GM19193 (cell line): ENCODE measurements around the gene SRP68.

Experiments used
- POLR2A ChIP-seq: IDR thresholded peaks from 4 replicates; pipeline ENCODE4 v1.6.1; 2011; ENCODE audit not compliant: insufficient read depth, insufficient read length; ENCODE audit errors: extremely low read depth

The SRP68 gene

DNA sequence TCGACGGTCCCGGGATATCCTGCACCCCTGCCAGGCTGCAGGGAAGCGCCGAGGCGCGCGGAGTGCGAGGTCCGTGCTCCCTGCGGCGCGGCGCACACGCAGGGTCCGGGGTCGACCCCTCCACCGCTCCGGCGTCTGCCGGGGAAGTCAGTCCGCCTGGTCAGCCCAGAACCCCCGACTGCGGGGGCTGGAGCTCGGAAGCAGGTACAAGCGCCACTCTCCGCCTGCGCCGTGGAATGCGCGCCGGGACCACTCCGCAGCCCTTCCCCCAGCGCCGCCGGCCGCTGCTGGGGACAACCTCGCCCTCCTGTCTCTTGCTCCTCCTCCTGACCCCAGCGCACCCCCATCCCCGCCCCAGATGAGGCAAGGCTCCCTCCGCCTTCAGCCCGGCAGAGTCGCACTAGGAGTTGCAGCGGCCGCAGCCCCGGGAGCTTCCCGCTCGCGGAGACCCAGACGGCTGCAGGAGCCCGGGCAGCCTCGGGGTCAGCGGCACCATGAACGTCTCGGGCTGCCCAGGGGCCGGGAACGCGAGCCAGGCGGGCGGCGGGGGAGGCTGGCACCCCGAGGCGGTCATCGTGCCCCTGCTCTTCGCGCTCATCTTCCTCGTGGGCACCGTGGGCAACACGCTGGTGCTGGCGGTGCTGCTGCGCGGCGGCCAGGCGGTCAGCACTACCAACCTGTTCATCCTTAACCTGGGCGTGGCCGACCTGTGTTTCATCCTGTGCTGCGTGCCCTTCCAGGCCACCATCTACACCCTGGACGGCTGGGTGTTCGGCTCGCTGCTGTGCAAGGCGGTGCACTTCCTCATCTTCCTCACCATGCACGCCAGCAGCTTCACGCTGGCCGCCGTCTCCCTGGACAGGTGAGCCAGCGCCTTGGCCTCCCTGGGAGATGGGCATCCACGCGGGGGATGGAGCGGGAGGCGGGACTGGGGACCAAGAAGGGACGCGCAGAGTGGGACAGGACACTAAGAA lies 2.4 kb upstream of the SRP68 start, which contains the start of gene GALR2:
Gene GALR2 (plus strand): TSS at position 392 of the 974 bp plus-strand sequence. CDS start 103 bp downstream, at position 495.
- no peak for TF ChIP-seq POLR2A

DNA sequence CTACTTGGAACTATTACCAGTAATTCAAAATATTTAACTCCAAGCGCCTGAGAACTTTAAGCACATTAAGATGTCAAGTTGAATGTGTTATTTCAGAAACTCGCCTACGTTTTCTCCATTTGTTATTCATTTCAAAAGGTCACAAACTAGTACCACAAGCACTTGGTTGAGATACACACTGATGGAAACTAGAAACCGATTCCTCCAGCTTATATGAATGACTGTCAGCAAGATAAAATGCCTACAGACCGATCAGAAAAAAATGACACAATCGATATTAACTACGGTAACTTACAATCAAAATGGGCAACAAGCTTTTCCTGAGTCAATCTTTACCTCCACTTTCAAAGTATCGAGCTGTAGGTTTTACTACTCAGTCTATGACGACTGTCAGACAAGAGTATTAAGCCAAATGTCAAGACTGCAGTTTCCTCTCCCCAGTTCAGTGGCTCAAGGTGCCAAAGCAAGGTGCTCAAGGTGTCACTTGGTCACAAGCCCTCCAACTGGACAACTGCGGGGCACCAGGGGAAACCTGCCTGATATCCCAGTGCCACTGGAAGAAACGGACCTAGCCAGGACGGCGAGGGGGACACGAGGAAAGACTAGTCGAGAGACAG lies 678 bp downstream of the SRP68 start:
- TF ChIP-seq POLR2A = no peak

DNA sequence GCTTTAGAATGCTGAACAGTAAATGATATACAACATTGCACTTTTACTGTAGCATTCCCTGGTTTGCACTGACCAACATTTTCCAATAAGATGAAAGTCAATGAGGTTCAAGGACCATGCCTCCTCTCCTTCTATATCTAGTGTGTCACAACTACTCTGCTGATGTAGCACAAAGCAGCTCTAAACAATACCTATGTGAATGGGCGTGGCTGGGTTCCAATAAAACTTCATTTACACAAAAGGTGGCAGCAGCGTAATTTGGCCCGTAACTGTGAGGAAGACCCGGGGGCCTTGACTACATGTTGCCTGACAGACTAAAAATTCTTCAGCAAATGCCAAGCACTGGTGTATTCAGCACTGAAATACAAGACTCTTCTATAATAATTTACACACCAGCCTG lies 6.5 kb downstream of the SRP68 start:
- TF ChIP-seq POLR2A = no peak

DNA sequence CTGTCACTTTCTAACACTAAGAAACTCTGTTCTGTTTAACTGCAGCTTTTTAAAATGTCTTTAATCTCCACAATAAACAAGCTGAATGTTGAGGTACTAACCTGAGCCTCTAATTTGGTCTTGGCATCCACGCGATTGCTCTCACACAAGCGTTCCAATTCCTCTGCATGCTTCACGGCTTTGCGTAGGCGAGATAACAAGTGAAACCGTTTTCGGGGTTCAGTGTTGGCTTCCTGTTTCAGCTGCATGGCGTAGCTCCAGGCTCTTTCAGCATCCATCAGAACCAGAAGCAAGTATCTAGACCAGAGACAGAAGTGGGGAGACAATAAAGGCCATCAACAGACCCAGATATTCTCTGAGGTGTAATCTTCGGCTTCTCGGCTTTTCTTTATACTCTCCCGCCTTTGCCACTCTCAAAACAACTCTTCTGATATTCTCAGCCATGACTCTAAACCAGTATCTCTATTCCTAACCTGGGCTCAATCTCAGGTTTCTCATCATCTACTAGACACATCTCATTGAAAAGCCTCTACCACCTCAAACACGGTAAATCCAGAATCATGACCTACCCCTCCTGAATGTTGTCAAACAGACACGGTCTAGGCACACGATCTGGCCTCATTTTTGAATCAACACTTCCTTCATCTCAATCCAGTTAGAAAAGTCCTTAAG lies 8.3 kb downstream of the SRP68 start:
- no peak for TF ChIP-seq POLR2A

DNA sequence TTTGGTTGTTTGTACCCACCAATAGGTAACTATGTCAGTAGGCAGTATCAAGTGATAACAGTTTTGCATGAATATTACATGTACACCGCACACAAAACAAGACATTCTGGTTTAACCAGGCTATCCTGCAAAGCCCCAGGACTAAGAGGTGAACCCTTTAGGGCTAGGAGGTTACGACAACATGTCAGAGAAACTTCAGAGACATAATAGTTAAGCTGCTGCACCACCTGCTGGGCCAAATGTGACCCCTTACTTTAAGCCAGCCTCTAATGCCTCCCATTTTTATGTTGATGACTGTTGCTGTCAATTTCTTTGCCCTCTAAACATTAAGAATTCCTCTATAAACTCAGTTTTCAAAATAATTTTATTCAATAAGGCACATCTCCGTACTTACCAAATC lies 15.4 kb downstream of the SRP68 start:
- TF ChIP-seq POLR2A = no peak

DNA sequence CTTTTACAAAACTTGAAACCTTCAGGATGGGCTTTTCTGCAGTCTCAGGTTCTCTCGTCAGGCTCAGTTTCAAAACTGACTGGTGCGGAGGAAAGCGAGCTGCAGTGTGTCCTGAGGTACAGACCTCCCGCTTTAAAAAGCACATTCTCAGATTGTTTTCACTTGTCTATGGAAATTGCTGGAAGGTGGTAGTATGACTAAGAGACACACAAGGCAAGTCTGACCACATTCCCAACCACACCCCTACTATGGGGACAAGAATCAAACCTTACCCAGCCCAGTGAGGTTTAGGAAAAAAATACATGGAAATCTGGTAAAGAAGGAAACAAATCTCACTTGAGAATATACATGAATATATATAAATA lies 18.2 kb downstream of the SRP68 start:
- TF ChIP-seq POLR2A = no peak

DNA sequence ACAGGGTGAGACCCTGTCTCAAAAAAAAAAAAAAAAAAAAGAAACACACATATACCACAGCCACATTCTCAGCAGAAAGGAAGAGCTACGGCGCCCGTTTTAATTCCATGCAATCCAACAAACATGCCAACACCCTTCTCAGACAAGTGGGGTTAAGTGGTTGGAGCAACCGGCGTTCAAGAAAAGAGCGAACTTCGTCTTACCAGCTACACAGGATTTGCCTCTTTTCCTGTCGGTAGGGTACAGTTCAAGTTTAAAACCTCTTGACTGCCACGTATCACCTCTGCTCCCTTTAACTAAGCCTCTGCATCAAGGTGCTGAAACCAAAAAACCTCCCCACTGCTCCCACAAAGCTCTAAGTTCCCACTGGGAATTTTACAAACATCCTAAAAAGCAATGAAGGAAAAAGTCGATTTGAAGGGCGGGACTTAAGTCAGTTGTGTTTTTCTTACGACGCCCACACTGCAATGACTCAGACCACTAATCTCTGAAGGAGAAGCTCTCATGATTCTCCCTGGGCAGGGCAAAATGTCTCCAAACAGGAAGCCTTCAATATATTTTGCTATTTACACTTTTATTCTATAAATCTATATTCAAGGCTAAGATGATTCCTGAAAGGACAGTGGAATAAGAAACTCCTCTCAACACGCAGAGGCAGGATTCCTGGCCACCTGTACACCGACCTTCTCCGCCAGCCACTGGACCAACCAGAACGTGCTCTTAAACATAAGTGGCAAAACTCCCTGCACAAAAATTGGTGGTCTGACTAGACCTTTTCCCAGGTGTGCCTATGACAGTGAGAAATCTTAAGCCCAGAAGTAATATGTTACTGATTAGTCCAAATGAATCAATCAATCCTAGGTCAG lies 18.8 kb downstream of the SRP68 start:
- TF ChIP-seq POLR2A = no peak

DNA sequence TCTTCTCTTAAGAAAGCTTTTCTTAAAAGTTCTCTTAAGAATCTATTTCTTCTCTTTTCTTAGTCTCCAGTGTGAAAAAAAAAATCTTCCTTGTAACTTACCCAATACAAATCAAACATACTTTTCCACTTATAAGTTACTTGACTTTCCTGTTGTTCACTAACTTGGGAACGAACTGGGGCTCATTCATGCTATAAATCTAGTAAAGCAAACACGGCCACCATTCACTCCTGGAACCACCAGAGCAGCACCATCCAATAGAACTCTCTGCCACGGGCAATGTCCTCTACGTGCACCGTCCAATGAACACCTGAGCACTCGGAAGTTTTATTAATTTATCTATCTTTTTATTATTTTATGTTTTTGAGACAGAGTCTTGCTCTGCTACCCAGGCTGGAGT lies 20.8 kb downstream of the SRP68 start:
- TF ChIP-seq POLR2A = no peak

DNA sequence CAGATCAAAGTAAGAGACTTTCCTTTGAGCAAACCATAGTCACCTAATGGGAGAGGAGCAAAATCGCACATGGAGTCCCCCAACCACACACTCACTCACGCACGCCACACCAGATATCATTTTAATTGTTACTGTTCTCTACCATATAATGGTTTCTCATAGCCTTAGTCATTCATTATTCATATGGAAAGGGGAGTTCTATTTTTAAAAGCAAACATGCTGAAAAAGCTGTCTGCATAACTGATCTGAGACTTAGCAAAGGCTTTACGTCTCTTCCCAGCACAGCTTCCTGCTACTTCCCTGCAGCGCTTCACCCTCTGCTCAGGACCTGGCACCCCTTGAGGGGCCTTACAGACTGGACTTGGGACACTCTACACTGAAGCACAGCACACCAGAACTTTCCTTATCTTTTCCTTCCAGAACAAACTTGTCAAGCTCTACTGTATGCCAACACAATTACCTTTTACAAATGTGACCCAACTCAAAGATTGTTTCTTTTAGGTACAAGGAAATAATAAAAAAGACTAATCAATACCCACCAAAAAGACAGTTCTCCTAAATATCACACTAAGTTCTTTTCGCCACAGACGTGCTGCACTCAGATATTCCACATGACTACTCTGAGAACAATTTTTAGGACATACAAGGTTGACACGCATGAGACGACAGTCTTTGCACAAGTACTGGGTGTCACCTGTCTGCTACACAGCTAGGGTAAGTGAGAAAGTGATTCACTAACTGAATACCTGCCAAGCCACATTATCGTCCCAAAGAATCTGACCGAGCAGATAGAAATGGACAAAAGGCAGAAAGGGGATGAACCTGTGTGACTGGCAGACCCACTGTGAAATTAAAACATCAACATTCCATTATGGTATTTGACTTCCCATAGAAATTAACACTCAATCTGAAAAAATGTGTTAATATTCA lies 21.5 kb downstream of the SRP68 start:
- no peak for TF ChIP-seq POLR2A

DNA sequence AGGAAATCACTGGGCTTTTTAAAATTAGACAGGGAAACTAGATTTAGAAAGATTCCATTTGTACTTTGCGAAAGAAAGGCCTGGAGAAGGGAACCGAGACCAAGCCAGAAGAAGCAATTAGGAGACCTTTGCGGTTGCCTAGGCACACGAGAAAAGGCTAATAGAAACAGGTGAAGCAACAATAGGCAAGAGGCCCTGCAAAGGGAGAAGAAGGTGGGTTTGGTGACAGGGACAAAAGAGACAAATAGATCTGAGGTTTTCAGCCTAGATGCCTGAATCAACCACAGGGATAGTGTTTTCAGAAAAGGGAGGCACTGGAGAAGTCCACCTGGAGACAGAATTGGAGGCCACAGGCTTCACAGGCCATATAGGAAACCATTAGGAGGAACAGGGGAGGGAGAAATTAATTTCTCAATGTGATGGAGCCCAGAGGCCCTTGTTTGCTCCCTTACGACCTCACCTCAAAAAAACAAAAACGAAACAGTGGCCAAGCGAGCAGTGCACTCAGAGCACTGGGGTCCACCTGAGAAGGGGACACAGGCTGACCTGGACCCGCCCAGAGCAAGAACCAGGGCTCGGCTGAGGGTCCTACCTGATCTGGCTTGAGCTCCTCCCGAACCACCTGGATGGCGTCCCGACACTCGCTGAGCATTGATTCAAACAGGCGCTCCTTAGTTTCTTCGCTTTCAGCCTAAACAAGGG lies 22.3 kb downstream of the SRP68 start:
- no peak for TF ChIP-seq POLR2A

DNA sequence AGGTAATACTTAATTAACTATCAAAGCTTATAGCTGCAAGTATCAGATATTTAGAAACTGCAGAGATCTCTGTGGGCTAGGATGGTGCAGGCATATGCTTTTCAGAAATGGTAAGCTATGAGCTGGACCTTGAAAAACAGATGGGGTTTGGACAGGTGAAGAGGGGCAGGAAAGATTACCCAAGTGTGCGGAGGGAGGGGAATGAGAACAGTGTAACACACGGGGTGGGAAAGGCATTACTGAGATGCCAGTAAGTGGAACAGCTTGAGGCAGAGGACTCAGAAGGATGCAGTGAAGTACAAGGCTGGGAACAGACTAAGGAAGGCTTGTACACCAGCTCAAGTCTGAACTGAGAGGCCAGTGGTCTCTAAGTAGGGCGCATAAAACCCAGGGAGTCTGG lies 23.1 kb downstream of the SRP68 start:
- no peak for TF ChIP-seq POLR2A

DNA sequence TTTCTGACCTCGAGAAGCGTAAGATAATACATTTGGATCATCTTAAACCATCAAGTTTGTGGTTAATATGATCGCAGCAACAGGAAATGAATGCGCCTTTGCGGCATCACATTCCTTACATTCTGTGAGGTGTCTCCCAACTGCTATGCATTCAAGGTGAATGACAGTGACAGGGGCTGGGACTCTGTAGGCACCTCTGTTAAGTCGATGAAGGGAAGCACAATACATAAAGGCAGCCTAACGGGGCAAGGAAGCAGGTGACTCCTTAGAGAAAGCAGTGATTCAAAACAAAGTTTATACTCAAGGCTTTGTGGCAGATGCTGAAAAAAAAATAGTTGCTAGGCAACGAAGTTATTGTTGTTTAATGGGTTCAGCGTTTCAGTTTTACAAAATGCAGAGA lies 23.6 kb downstream of the SRP68 start:
- no peak for TF ChIP-seq POLR2A

DNA sequence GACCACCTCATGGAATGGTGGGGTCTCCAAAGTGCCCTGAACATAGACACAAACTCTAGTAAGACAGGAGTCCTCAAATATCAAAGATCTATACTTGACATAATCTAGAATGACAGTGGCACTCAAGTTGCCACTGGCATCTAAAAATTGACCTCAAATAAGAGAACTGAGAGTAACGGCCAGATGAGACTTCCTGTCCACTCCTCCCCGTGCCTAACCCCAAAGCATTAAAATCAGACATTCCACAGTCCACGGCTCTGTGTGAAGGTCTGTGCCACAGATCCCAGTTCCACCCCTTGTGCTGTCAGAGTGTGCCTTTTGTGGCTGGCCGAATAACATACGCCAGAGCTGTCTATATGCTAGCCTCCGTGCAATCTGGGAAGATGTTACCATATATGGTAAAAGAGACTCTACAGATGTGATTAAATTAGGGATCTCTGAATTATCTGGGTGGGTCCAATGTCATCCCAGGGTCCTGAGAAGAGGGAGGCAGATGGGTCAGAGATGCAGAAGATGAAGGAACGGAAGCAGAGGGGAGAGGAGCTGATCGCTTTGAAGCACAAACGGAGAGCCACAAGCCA lies 24.2 kb downstream of the SRP68 start:
- TF ChIP-seq POLR2A = no peak
